H4 (cell line): ENCODE data around the gene NPM1. TPM values are rescaled to one million over a fixed set of nuclear protein-coding genes. Genes with fewer than 3 reads are reported as not detected.
"Not testable (repeated sequence)": the region's sequence is repeated elsewhere in the genome, so short reads cannot be mapped to it uniquely, and the experiment has no call there.

Source experiments
- DNase-seq: peaks from one replicate; pipeline ENCODE4 v3.0.0-alpha.2; 2015; ENCODE audit warnings: low spot score
- total RNA-seq: library from RNA; depleted of rRNA; stranded (reverse); fragments of >200 nt; shearing (Covaris generic); gene quantifications from 2 replicates; pipeline ENCODE4 v1.2.3, GENCODE V29; 2014

Gene NPM1
- total RNA-seq, 1 experiment from 2014 or later: 2,786 TPM

GRCh38 chr5:171413153-171413910 is 25.7 kb downstream of the NPM1 start:
- DNase-seq: no peak

- DNase-seq: not testable (repeated sequence)
These were observed 26.3 kb downstream of the NPM1 start for GRCh38 chr5:171413993-171414392.

- no peak for DNase-seq
These were observed 27.6 kb downstream of the NPM1 start for GRCh38 chr5:171415115-171415730.

- no peak for DNase-seq
These were observed 28.8 kb downstream of the NPM1 start for GRCh38 chr5:171416160-171417049.

- peak; percentile 75 for DNase-seq
These were observed 30.8 kb downstream of the NPM1 start for GRCh38 chr5:171418316-171418981.

GRCh38 chr5:171418982-171419687 is 31.5 kb downstream of the NPM1 start, which contains the start of gene FGF18:
Gene FGF18 (plus strand): TSS chr5:171419647. CDS start chr5:171420200, 553 bp downstream.
- DNase-seq: peak; percentile 67

GRCh38 chr5:171419688-171420430 is 32.2 kb downstream of the NPM1 start:
- no peak for DNase-seq

- no peak for DNase-seq
These were observed 33.0 kb downstream of the NPM1 start for GRCh38 chr5:171420431-171421241.

GRCh38 chr5:171421331-171422262 is 33.9 kb downstream of the NPM1 start:
- DNase-seq: no peak

GRCh38 chr5:171422495-171422894 is 34.8 kb downstream of the NPM1 start:
- DNase-seq: no peak

GRCh38 chr5:171422902-171423663 is 35.4 kb downstream of the NPM1 start:
- no peak for DNase-seq

- DNase-seq: no peak
These were observed 37.1 kb downstream of the NPM1 start for GRCh38 chr5:171424726-171425125.

- DNase-seq: no peak
These were observed 38.1 kb downstream of the NPM1 start for GRCh38 chr5:171425596-171426244.

- no peak for DNase-seq
These were observed 38.6 kb downstream of the NPM1 start for GRCh38 chr5:171426266-171426665.

GRCh38 chr5:171426680-171427079 is 39.0 kb downstream of the NPM1 start:
- no peak for DNase-seq

GRCh38 chr5:171427318-171428167 is 39.9 kb downstream of the NPM1 start:
- no peak for DNase-seq
